ENCODE measurements around the gene CEP19.

CEP19 gene

DNA sequence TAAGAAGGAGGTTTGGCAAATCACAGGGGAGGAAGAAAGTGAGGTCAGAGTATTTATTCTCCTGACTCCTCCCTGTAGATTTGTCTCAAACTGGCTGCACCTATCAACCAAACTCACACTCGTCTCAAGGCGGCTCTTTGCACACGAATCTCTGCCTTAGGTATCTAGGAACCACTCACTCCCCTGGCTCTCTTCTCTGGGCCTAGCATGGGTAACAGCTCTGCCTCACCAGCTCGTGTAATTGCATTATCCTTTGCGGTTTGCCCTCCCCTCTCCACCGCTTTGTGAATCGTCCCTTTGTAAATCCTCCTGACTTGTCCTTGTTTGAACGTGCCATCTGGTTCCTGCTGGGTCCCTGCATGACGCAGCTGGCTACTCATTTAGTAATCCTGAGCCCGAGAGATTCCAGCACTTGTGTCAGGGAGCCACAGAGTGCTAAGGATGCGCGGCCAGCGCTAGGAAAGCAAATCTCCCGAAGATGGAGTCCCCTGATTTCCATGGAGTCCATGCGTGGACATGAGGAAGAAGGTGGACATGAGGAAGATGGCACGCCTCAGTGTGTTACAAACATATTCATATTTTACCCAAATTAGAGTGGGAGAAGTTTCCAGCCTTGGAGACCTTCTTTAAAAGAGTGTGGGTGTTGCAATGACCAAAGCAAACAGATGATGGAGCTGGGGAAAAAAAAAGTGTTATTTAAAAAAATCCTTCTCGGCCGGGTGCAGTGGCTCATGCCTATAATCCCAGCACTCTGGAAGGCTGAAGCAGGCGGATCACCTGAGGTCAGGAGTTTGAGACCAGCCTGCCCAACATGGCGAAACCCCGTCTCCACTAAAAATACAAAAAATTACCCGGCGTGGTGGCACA, 45.8 kb downstream of the CEP19 start:
- DNase-seq (ENCODE audit: low read depth in 2 of 2): no peak

DNA sequence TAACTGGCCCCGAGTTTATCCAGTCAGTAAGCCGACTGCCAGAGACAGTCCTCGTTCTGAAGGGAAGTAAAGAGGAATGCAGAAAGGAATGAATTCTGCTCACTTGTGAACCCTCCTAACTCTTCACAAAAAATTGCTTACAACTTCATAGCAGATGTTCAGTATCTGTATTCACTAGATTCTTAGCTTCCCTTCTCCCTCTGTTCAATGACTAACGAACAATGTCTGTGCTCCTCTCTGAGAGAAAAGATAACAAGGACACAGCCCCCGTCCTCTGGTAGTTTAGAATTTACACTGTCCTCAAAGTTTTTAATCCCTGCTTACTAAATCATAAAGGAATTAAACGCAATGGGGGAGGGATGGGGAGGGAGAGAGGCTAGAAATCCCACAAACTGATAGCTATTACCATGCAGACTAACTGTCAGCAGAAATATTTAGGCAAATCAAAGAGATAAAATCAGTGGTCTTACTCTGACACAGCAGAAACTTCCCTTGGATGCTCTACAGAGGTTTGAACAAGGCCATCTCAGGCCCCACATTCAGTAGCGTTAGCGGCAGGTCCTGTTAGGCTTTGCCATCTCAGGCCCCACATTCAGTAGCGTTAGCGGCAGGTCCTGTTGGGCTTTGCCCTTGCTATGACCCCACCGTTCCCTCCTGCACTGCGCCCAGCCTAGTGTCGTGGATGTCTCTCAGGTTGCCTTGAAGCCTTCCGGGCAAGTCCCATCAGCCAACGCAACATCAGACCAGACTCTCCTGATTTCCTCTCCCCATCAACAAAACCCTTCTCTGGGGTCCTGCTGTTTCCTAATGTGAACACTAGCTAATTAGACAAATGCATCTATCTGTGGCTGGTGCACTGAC, 49.1 kb downstream of the CEP19 start:
- DNase-seq (ENCODE audit: low read depth in 2 of 2): no peak

DNA sequence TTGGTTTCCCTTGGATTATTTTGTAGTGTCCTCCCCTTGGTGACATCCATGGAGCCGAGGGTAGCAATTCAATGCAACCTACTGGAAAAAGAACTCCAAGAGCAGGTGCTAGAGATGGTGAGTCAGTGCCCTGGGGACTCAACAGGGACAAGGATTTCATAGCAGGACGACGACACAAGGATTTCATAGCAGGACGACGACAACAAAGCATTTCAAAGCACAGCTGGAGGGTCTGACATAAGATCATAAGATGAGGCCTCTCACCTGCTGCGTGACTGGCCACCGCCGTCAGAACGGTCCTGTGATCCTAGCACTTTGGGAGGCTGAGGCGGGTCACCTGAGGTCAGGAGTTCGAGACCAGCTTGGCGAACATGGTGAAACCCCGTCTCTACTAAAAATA, 50.0 kb downstream of the CEP19 start:
- no peak for DNase-seq (ENCODE audit: low read depth in 2 of 2)

DNA sequence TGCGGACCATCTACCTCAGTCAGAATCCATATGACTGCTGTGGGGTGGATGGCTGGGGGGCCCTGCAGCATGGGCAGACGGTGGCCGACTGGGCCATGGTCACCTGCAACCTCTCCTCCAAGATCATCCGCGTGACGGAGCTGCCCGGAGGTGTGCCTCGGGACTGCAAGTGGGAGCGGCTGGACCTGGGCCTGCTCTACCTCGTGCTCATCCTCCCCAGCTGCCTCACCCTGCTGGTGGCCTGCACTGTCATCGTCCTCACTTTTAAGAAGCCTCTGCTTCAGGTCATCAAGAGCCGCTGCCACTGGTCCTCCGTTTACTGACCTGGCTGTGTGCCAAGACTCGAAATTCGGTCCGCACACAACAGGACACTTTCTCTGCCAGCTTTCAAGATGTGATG, 50.6 kb downstream of the CEP19 start:
- no peak for DNase-seq (ENCODE audit: low read depth in 2 of 2)

DNA sequence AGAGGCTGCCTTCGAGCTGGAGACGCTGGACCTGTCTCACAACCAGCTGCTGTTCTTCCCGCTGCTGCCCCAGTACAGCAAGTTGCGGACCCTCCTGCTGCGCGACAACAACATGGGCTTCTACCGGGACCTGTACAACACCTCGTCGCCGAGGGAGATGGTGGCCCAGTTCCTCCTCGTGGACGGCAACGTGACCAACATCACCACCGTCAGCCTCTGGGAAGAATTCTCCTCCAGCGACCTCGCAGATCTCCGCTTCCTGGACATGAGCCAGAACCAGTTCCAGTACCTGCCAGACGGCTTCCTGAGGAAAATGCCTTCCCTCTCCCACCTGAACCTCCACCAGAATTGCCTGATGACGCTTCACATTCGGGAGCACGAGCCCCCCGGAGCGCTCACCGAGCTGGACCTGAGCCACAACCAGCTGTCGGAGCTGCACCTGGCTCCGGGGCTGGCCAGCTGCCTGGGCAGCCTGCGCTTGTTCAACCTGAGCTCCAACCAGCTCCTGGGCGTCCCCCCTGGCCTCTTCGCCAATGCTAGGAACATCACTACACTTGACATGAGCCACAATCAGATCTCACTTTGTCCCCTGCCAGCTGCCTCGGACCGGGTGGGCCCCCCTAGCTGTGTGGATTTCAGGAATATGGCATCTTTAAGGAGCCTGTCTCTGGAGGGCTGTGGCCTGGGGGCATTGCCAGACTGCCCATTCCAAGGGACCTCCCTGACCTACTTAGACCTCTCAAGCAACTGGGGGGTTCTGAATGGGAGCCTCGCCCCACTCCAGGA, 51.5 kb downstream of the CEP19 start:
- no peak for DNase-seq (ENCODE audit: low read depth in 2 of 2)

DNA sequence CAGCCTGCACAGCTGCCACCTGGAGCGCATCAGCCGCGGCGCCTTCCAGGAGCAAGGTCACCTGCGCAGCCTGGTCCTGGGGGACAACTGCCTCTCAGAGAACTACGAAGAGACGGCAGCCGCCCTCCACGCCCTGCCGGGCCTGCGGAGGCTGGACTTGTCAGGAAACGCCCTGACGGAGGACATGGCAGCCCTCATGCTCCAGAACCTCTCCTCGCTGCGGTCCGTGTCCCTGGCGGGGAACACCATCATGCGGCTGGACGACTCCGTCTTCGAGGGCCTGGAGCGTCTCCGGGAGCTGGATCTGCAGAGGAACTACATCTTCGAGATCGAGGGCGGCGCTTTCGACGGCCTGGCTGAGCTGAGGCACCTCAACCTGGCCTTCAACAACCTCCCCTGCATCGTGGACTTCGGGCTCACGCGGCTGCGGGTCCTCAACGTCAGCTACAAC, 52.1 kb downstream of the CEP19 start:
- no peak for DNase-seq (ENCODE audit: low read depth in 2 of 2)
